Activated T-cell treated with anti-CD3 and anti-CD28 coated beads for 1 hour (primary cell): ENCODE measurements around the gene ZNF487.

Experiments
- DNase-seq: peaks from one replicate; pipeline ENCODE4 v3.0.0-alpha.2; 2020; ENCODE audit warnings: low read depth

Gene ZNF487

DNA sequence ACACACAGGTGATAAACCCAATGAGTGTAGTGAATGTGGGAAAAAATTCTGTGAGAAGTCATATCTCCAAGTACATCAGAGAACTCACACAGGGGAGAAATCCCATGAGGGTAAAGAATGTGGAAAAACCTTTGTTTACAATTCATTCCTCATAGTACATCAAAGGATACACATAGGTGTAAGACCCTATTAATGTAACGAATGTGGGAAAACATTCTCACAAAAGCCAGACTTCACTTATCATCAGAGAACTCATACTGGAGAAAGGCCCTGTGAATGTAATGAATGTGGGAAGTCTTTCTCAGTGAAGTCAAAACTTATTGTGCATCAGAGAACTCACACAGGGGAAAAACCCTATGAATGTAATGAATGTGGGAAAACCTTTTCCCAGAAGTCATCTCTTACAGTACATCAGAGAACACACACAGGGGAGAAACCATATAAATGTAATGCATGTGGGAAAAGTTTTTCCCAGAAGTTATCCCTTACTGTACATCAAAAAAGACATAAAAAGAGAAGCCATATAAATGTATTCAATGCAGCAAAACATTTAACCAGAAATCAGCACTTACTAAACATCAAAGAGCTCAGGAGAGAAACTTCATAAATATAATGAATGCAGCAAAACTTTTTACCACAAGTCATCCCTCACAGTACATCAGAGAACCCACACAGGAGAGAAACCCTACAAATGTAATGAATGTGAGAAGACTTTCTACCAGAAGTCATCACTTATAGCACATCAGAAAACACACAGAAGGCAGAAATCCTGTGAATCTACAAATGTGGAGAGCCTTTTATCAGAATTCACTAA, 87.7 kb downstream of the ZNF487 start:
- no peak for DNase-seq
